ENCODE measurements around the gene CRYGD.
"Not testable (repeated sequence)": the region's sequence is repeated elsewhere in the genome, so short reads cannot be mapped to it uniquely, and the experiment has no call there.

CRYGD gene

GRCh38 chr2:208101716-208102631, 22.4 kb downstream of the CRYGD start:
- no peak for TF ChIP-seq CTCF (IDR thresholded peaks at IDR 0.05; ENCODE audit: extremely low read depth, missing control alignments)
- DNase-seq (ENCODE audit: low spot score): no peak

GRCh38 chr2:208099682-208100470, 24.4 kb downstream of the CRYGD start:
- DNase-seq (ENCODE audit: low spot score): no peak
- no peak for TF ChIP-seq CTCF (IDR thresholded peaks at IDR 0.05; ENCODE audit: extremely low read depth, missing control alignments)

GRCh38 chr2:208098701-208099100, 25.6 kb downstream of the CRYGD start:
- not testable (repeated sequence) for DNase-seq (ENCODE audit: low spot score)

- no peak for DNase-seq (ENCODE audit: low spot score)
- TF ChIP-seq CTCF (IDR thresholded peaks at IDR 0.05; ENCODE audit: extremely low read depth, missing control alignments): no peak
Observed at GRCh38 chr2:208098267-208098666, 26.1 kb downstream of the CRYGD start.

GRCh38 chr2:208097801-208098200, 26.5 kb downstream of the CRYGD start:
- no peak for TF ChIP-seq CTCF (IDR thresholded peaks at IDR 0.05; ENCODE audit: extremely low read depth, missing control alignments)

GRCh38 chr2:208097313-208097712, 27.0 kb downstream of the CRYGD start:
- no peak for DNase-seq (ENCODE audit: low spot score)
- no peak for TF ChIP-seq CTCF (IDR thresholded peaks at IDR 0.05; ENCODE audit: extremely low read depth, missing control alignments)

More at GRCh38 chr2:208097801-208098200, 26.5 kb downstream of the CRYGD start:
- no peak for DNase-seq (ENCODE audit: low spot score)

GRCh38 chr2:208096080-208096479, 28.2 kb downstream of the CRYGD start:
- no peak for DNase-seq (ENCODE audit: low spot score)
- no peak for TF ChIP-seq CTCF (IDR thresholded peaks at IDR 0.05; ENCODE audit: extremely low read depth, missing control alignments)
